Progenitor cell of endocrine pancreas (in vitro differentiated cells): ENCODE measurements around the gene TNNI2. TPM values are rescaled to one million over a fixed set of nuclear protein-coding genes. Genes with fewer than 3 reads are reported as not detected.
"Not testable (repeated sequence)": the region's sequence is repeated elsewhere in the genome, so short reads cannot be mapped to it uniquely, and the experiment has no call there.

ENCODE experiments used
- DNase-seq: peaks from one replicate; pipeline ENCODE4 v3.0.0; 2021; ENCODE audit warnings: low spot score; ENCODE audit not compliant: unreplicated experiment
- H3K27ac Mint-ChIP-seq: 2 replicates; pipeline ENCODE4 v1.8.0; 2021; ENCODE audit warnings: mild to moderate bottlenecking, moderate library complexity, mixed read lengths
- H3K27me3 Mint-ChIP-seq: 2 replicates; pipeline ENCODE4 v1.8.0; 2021; ENCODE audit warnings: mixed read lengths
- H3K36me3 Mint-ChIP-seq: 2 replicates; pipeline ENCODE4 v1.8.0; 2022; ENCODE audit warnings: mixed read lengths; ENCODE audit not compliant: insufficient read depth
- H3K4me1 Mint-ChIP-seq: 2 replicates; pipeline ENCODE4 v1.8.0; 2021; ENCODE audit warnings: low read depth, mixed read lengths
- H3K4me3 Mint-ChIP-seq: 2 replicates; pipeline ENCODE4 v1.8.0; 2021; ENCODE audit warnings: low read depth, mild to moderate bottlenecking, moderate library complexity, mixed read lengths
- H3K9me3 Mint-ChIP-seq: 2 replicates; pipeline ENCODE4 v1.8.0; 2021; ENCODE audit warnings: low read depth, mixed read lengths
- CTCF ChIP-seq: fragments of 200-600 bp; sonication (generic); IDR thresholded peaks from one replicate; pipeline ENCODE4 v1.5.0; 2021; ENCODE audit warnings: antibody characterized with exemption, mild to moderate bottlenecking; ENCODE audit not compliant: unreplicated experiment
- total RNA-seq: library from RNA; stranded (reverse); gene quantifications from 2 replicates; pipeline ENCODE4 v1.2.1, GENCODE V29; 2021

TNNI2 gene
- total RNA-seq, 1 donor from 2014 or later = 0.55 TPM

GRCh38 chr11:1870326-1870696, 31.5 kb downstream of the TNNI2 start:
- H3K4me3 Mint-ChIP-seq = no peak overlapping the region
- H3K27ac Mint-ChIP-seq = no peak overlapping the region
- no peaks in the 10 kb centered on the region for H3K4me1 Mint-ChIP-seq
- no peaks in the 10 kb centered on the region for H3K36me3 Mint-ChIP-seq
- no peak for TF ChIP-seq CTCF
- no peaks in the 10 kb centered on the region for H3K9me3 Mint-ChIP-seq
- peaks cover 24% of the 10 kb centered on the region for H3K27me3 Mint-ChIP-seq
- DNase-seq = no peak

- no peak overlapping the region for H3K4me3 Mint-ChIP-seq
- TF ChIP-seq CTCF = no peak
- no peak overlapping the region for H3K27ac Mint-ChIP-seq
- no peaks in the 10 kb centered on the region for H3K36me3 Mint-ChIP-seq
- no peaks in the 10 kb centered on the region for H3K4me1 Mint-ChIP-seq
- peaks cover 23% of the 10 kb centered on the region for H3K27me3 Mint-ChIP-seq
- H3K9me3 Mint-ChIP-seq = no peaks in the 10 kb centered on the region
- no peak for DNase-seq
These were observed 32.1 kb downstream of the TNNI2 start for GRCh38 chr11:1870721-1871466.

- DNase-seq = no peak
- Mint-ChIP-seq H3K4me3 (no peak overlapping the region), H3K27me3 (peaks cover 23% of the 10 kb centered on the region), H3K4me1 (no peaks in the 10 kb centered on the region), H3K36me3 (no peaks in the 10 kb centered on the region), H3K9me3 (no peaks in the 10 kb centered on the region), H3K27ac (no peak overlapping the region)
- no peak for TF ChIP-seq CTCF
These were observed 32.8 kb downstream of the TNNI2 start for GRCh38 chr11:1871531-1871930.

GRCh38 chr11:1872267-1872985, 33.6 kb downstream of the TNNI2 start:
- peaks cover 23% of the 10 kb centered on the region for H3K27me3 Mint-ChIP-seq
- DNase-seq = no peak
- H3K36me3 Mint-ChIP-seq = no peaks in the 10 kb centered on the region
- no peaks in the 10 kb centered on the region for H3K4me1 Mint-ChIP-seq
- no peak overlapping the region for H3K4me3 Mint-ChIP-seq
- H3K27ac Mint-ChIP-seq = no peak overlapping the region
- no peaks in the 10 kb centered on the region for H3K9me3 Mint-ChIP-seq
- no peak for TF ChIP-seq CTCF

- Mint-ChIP-seq H3K4me1 (no peaks in the 10 kb centered on the region), H3K36me3 (no peaks in the 10 kb centered on the region), H3K9me3 (no peaks in the 10 kb centered on the region), H3K27me3 (peaks cover 23% of the 10 kb centered on the region), H3K4me3 (no peak overlapping the region), H3K27ac (no peak overlapping the region)
- no peak for TF ChIP-seq CTCF
- DNase-seq = no peak
These were observed 34.4 kb downstream of the TNNI2 start for GRCh38 chr11:1873048-1873812.

- H3K4me1 Mint-ChIP-seq, H3K36me3 Mint-ChIP-seq, H3K4me3 Mint-ChIP-seq, H3K9me3 Mint-ChIP-seq, DNase-seq, H3K27ac Mint-ChIP-seq: not testable (repeated sequence)
- peaks cover 23% of the 10 kb centered on the region for H3K27me3 Mint-ChIP-seq
These were observed 35.0 kb downstream of the TNNI2 start for GRCh38 chr11:1873813-1874150.

GRCh38 chr11:1874441-1875092, 35.8 kb downstream of the TNNI2 start:
- not testable (repeated sequence) for H3K36me3 Mint-ChIP-seq, H3K4me1 Mint-ChIP-seq, DNase-seq, H3K27ac Mint-ChIP-seq, H3K4me3 Mint-ChIP-seq, H3K9me3 Mint-ChIP-seq
- H3K27me3 Mint-ChIP-seq = peaks cover 16% of the 10 kb centered on the region
